Naive thymus-derived CD8-positive, alpha-beta T cell (primary cell): ENCODE measurements around the gene NUBPL. TPM values are rescaled to one million over a fixed set of nuclear protein-coding genes. Genes with fewer than 3 reads are reported as not detected.

ENCODE experiments used
- ATAC-seq, 2 donors: fragments of 150-1000 bp; cut with Tn5 transposase in 1 of 2; sonication (Bioruptor Pico), chemical (Tn5 transposase) in 1 of 2; 1 replicate in 1 of 2; 2 replicates in 1 of 2; pipeline ENCODE4 v1.10.0; 2021; ENCODE audit warnings: mild to moderate bottlenecking in 2 of 2, moderate library complexity in 2 of 2
- POLR2A ChIA-PET: fragments of 350-600 bp; sonication (Branson Sonifier 250); formaldehyde crosslinking; loops from one replicate; lab custom pipeline; 2021; ENCODE audit warnings: antibody characterized with exemption; lab: Charles Lee
- DNase-seq, 10 donors: peaks; one replicate each; pipeline versions ENCODE4 v3.0.0 to v3.0.0-alpha.2; 2020 to 2022
- H3K27ac Mint-ChIP-seq, 10 donors: one replicate each; pipeline ENCODE4 v1.8.0; 2020 to 2022; ENCODE audit warnings: mild to moderate bottlenecking in 10 of 10, mixed read lengths in 10 of 10, moderate library complexity in 4 of 10, inconsistent platforms in 1 of 10
- H3K27me3 Mint-ChIP-seq, 5 donors: one replicate each; pipeline ENCODE4 v1.8.0; 2021 to 2022; ENCODE audit warnings: mixed read lengths in 5 of 5
- H3K36me3 Mint-ChIP-seq, 3 donors: one replicate each; pipeline ENCODE4 v1.8.0; 2020 to 2022; ENCODE audit warnings: mixed read lengths in 3 of 3, mild to moderate bottlenecking in 2 of 3, inconsistent platforms in 1 of 3
- H3K4me1 Mint-ChIP-seq, 4 donors: one replicate each; pipeline ENCODE4 v1.8.0; 2021 to 2022; ENCODE audit warnings: mixed read lengths in 4 of 4
- H3K4me3 Mint-ChIP-seq, 10 donors: one replicate each; pipeline ENCODE4 v1.8.0; 2020 to 2022; ENCODE audit warnings: mild to moderate bottlenecking in 10 of 10, mixed read lengths in 10 of 10, moderate library complexity in 6 of 10, inconsistent platforms in 1 of 10
- H3K9me3 Mint-ChIP-seq, 9 donors: one replicate each; pipeline ENCODE4 v1.8.0; 2020 to 2022; ENCODE audit warnings: mixed read lengths in 9 of 9, mild to moderate bottlenecking in 3 of 9, inconsistent platforms in 1 of 9, moderate library complexity in 1 of 9
- polyA plus RNA-seq, 3 donors: library from polyadenylated mRNA; unstranded; fragments of 300-500 nt; fragmentation: Illumina TruSeq; gene quantifications; one replicate each; pipeline ENCODE4 v1.2.3, GENCODE V29; 2021
- total RNA-seq, 8 experiments: library from RNA in 2 of 8; stranded (reverse) in 2 of 8; gene quantifications; one replicate each; pipeline ENCODE4 v1.2.3 and lab custom pipeline; 2021 to 2026

The NUBPL gene
- total and polyA plus RNA-seq, 5 experiments from 2014 or later: 6.7 to 11.3 (median 8.6) TPM

- H3K27ac Mint-ChIP-seq: peak overlapping the region in 1 of 10 donors; percentile 19
- peak overlapping the region in 1 of 10 donors; percentile 4 for H3K4me3 Mint-ChIP-seq
- POLR2A ChIA-PET: no interaction called here
- no peak for DNase-seq
- H3K9me3 Mint-ChIP-seq: no peaks in the 10 kb centered on the region
- peaks cover 0 to 36% (median 5%) of the 10 kb centered on the region in 5 donors for H3K27me3 Mint-ChIP-seq
- H3K4me1 Mint-ChIP-seq: peaks cover 0 to 10% (median 0%) of the 10 kb centered on the region in 4 donors
- no peak for ATAC-seq
- H3K36me3 Mint-ChIP-seq: no peaks in the 10 kb centered on the region
Observed at GRCh38 chr14:31898838-31899528, 337.8 kb downstream of the NUBPL start.

GRCh38 chr14:31902002-31902401 is 340.8 kb downstream of the NUBPL start:
- no peak for ATAC-seq
- no peaks in the 10 kb centered on the region for H3K9me3 Mint-ChIP-seq

GRCh38 chr14:31902945-31903646 is 341.9 kb downstream of the NUBPL start:
- DNase-seq (no peak), ATAC-seq (no peak)
- POLR2A ChIA-PET: no interaction called here
- Mint-ChIP-seq H3K36me3 (no peaks in the 10 kb centered on the region), H3K27ac (no peak overlapping the region), H3K9me3 (peaks cover 0 to 2% (median 0%) of the 10 kb centered on the region in 9 donors), H3K4me3 (no peak overlapping the region), H3K27me3 (peaks cover 0 to 10% (median 1%) of the 10 kb centered on the region in 5 donors), H3K4me1 (peaks cover 0 to 6% (median 0%) of the 10 kb centered on the region in 4 donors)

More at GRCh38 chr14:31902002-31902401, 340.8 kb downstream of the NUBPL start:
- POLR2A ChIA-PET: no interaction called here
- no peak overlapping the region for H3K27ac Mint-ChIP-seq
- peaks cover 0 to 6% (median 0%) of the 10 kb centered on the region in 4 donors for H3K4me1 Mint-ChIP-seq
- no peak for DNase-seq
- peaks cover 0 to 17% (median 2%) of the 10 kb centered on the region in 5 donors for H3K27me3 Mint-ChIP-seq
- no peaks in the 10 kb centered on the region for H3K36me3 Mint-ChIP-seq
- no peak overlapping the region for H3K4me3 Mint-ChIP-seq

DNA sequence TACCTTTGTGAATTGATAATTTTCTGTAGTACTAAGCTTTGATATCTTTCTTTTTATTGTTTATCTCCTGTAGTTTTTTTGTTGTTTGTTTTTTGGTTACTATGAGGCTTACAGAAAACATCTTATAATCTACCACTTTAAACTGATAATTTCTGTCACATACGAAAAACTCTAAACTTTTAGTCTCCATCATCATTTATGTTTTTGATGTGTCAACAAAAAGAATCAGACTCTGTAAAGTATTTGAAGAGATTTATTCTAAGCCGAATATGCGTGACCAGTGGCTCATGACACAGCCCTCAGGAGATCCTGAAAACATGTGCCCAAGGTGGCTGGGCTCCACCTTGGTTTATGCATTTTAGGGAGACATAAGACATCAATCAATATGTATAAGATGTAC is 348.8 kb downstream of the NUBPL start:
- H3K9me3 Mint-ChIP-seq: peaks cover 7 to 42% (median 29%) of the 10 kb centered on the region in 9 donors
- POLR2A ChIA-PET: no interaction called here
- no peak overlapping the region for H3K4me3 Mint-ChIP-seq
- H3K4me1 Mint-ChIP-seq: no peaks in the 10 kb centered on the region
- H3K27me3 Mint-ChIP-seq: peaks cover 0 to 12% (median 7%) of the 10 kb centered on the region in 5 donors
- no peak overlapping the region for H3K27ac Mint-ChIP-seq
- no peak for ATAC-seq
- DNase-seq: no peak
- peaks cover 0 to 26% (median 4%) of the 10 kb centered on the region in 3 donors for H3K36me3 Mint-ChIP-seq

Other genes starting within 250 kb of the NUBPL start
- gene HEATR5A, start 140.9 kb upstream of the NUBPL start, total RNA-seq: 10 to 100 TPM; 11.5 to 13.8 TPM
- gene HEATR5A, start 140.9 kb upstream of the NUBPL start, polyA plus RNA-seq: 1 to 10 TPM; 4.0 to 5.9 (median 5.5) TPM
- 10 to 100 TPM; 22.4 to 24.5 TPM for gene DTD2, start 103.9 kb upstream of the NUBPL start, total RNA-seq
- gene DTD2, start 103.9 kb upstream of the NUBPL start, polyA plus RNA-seq: 10 to 100 TPM; 19.6 to 26.9 (median 23.1) TPM
- gene GPR33, start 73.4 kb upstream of the NUBPL start, total RNA-seq: not detected
- gene GPR33, start 73.4 kb upstream of the NUBPL start, polyA plus RNA-seq: not detected